Kidney capillary endothelial cell (primary cell): ENCODE results near the gene AUP1.
A peak's percentile ranks its signal among the peaks of the same experiment; 100 is the strongest.
"Not testable (repeated sequence)": the region's sequence is repeated elsewhere in the genome, so short reads cannot be mapped to it uniquely, and the experiment has no call there.

Source experiments
- DNase-seq: peaks from one replicate; pipeline ENCODE4 v3.0.0-alpha.2; 2018; ENCODE audit warnings: low spot score

The AUP1 gene, protein sequence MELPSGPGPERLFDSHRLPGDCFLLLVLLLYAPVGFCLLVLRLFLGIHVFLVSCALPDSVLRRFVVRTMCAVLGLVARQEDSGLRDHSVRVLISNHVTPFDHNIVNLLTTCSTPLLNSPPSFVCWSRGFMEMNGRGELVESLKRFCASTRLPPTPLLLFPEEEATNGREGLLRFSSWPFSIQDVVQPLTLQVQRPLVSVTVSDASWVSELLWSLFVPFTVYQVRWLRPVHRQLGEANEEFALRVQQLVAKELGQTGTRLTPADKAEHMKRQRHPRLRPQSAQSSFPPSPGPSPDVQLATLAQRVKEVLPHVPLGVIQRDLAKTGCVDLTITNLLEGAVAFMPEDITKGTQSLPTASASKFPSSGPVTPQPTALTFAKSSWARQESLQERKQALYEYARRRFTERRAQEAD

GRCh38 chr2:74529357-74530238, at the start of gene AUP1, which contains the start of gene HTRA2:
AUP1 (minus strand) TSS chr2:74529706; CDS start chr2:74529629, 77 bp downstream.
HTRA2 (plus strand) TSS chr2:74529933; CDS start chr2:74530007, 74 bp downstream.
- peak; percentile 95 for DNase-seq

GRCh38 chr2:74578408-74578807, 48.9 kb upstream of the AUP1 start:
- no peak for DNase-seq

GRCh38 chr2:74577448-74577847, 47.9 kb upstream of the AUP1 start:
- DNase-seq, result peak; percentile 58

DNA sequence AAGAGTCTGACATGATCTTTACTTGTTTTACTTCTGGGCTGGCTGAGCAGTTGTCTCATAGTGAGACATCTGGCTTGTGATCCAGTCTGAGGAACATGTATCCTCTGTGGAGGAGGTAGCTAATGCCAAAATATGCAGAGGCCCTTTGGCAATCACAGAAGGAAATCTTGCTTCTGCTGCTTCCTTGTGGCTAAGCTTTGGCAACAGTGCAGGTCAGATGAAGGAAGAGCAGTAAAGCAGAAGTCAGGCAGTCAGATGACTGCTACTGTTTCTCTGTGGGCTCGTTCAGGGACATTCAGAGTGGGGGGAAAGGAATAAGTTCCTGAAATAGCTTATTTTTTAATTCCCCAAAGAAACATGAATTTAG, 47.3 kb upstream of the AUP1 start:
- DNase-seq, result no peak

- no peak for DNase-seq
These were observed 46.8 kb upstream of the AUP1 start for GRCh38 chr2:74576211-74576862.

DNA sequence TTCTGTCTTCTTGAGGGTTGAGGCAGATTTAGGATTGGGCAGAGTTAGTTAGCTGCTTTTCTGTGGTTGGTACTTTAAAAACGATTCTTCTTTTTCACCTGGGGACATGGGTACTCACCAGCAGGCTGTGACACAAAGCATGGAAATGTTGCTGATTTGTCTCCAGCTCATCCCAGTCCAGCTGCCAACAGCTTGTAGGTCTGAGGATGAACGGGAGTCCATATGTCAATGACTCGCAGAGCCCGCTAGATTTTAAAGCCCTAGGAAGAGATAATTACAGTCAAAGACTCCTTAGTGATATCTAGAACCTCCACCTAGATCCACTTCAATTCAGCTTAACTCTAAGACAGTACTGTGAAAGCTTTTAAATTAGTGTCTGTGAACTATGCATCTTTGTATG, 45.8 kb upstream of the AUP1 start:
- DNase-seq, result no peak

DNA sequence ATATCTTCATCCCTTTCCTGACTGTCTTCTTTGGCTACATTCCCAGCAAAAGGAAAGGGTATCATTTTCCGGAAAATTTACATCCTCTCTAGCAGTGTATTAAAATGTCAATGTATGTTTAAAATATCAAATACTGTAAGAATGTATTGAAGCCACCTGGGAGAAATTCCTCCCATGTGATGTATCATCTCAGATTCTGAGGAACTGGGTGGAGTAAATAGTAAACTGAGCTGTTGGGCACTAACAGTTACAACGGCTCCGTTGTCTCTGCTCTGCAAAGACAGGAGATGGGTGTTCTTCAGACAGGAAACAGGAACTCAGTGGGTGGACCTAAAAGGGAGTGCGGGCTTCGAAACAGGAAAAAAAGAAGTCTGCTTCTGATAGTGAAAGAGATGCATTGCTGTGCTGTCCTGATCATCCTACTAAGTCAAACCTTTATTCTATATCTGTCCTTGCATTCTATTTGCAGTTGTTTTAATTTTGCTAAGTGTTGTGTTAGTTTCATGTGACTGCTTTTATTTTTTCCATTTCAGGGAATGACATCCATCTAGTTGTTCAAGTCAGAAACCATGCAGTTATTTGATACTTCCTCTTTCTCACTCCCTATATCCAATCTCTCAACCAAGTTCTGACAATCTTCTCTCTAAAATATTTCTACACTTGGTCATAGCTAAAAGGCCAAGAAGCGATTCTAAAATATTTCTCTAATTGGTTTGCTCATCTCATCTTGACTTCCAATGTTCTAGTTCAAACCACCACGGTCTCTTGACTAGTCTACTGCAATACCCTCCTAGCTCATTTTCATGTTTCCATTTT, 44.4 kb upstream of the AUP1 start:
- DNase-seq, result no peak

- DNase-seq, result no peak
These were observed 42.8 kb upstream of the AUP1 start for GRCh38 chr2:74572178-74572925.

DNA sequence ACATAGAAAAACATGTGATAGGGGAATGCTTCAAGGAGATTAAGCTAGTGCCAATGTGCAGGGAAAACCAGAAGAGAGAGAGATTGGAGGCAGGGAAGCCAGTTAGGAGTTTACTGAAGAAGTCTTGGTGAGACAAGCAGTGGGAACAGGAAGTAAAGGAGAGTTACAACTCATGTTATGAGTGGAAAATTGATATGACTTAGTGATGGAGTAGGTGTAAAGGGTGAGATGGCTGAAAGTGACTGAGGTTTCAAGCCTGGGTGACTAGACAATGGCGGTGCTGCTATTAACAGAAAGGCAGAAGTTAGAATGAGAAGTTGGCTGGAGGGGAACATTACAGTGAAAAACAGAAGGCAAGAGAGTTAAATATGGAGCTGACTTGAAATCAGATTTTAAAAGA, 41.6 kb upstream of the AUP1 start:
- no peak for DNase-seq

DNA sequence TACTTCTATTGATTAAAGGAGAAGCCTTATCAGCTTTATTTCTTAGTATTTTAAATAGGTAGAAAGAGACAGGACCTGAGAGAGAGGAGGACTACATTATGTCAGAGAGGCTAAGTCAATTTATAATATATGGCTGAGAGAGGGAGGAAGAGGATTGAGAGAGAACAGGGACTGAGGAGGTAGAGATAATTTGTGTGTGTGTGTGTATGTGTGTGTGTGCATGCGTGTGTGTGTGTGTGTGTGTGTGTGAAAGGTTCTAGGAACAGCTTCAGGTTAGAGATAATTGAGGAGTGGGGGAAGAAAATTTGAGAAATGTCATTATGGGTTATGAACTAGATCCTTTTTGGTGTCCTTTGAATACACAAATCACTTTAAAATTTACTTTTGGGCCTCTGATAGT, 40.2 kb upstream of the AUP1 start:
- no peak for DNase-seq

GRCh38 chr2:74567881-74568280, 38.4 kb upstream of the AUP1 start:
- no peak for DNase-seq

- DNase-seq, result peak; percentile 59
These were observed 37.2 kb upstream of the AUP1 start for GRCh38 chr2:74566754-74567085.

- no peak for DNase-seq
These were observed 36.7 kb upstream of the AUP1 start for GRCh38 chr2:74566076-74566753.

- DNase-seq, result no peak
These were observed 34.7 kb upstream of the AUP1 start for GRCh38 chr2:74564222-74564621.

GRCh38 chr2:74562126-74562775, 32.7 kb upstream of the AUP1 start:
- DNase-seq, result no peak

GRCh38 chr2:74561022-74561421, 31.5 kb upstream of the AUP1 start:
- not testable (repeated sequence) for DNase-seq

- no peak for DNase-seq
These were observed 31.1 kb upstream of the AUP1 start for GRCh38 chr2:74560591-74560990.

DNA sequence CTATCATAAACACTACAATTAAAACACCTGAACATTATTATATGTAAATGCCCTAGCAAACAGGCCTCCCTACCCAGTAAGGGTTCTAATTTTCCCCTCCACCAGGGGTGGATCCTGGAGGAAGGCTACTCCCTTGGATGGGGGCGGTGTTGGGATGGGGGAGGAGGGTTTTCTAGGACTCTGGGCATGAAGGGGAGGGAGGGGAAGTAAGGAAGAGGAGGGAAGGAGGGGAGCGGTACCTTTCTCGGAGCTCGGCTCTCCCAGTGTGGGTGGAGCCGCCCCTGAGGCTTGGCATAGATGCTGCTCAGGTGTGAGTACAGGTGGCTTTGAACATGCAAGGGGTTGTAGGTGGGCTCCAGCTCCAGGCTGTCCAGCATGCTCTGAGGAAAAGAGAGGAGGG, 30.4 kb upstream of the AUP1 start:
- no peak for DNase-seq

DNA sequence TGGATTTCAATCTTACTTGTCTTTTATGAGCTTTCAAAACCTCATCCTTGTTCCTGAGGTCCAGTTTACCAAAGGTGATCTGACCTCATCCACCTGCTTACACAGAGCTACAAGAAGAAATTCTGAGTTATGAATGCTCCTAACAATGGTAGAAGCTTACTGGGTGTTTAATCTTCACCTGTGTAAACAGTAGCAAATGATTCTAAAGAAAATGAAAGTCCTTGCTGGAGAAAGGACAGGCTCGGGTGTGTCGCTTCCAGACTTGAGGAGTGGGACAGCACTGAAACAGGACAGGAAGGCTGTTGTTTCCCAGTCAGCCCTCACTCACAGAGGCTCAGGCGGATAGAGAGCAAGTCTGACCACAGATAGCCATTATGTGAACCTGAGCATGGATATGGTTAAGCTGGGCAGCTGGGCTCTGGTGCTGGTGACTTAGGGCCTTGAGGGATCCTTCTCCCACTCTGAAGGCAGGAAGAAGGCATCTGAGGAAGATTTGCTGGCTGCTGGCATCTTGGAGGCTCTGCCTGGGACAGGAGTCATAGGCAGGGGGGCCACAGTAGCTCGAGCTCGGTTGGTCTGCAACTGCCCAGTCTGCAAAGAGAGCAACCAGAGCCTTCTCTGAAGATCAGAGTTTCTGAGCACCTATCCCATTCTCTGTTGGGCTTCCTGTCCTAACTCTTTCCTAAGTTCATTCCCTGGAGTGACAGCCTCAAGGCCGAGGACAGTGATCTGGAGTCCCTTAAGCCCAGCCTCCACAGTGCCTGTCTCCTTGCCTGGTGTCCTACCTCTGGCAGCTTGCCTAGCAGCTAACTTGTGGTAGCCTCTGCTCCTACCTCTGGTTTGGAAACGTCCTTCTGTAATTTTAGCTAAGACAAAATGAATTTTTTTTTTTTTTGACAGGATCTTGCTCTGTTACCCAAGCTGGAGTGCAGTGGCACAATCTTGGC, 29.1 kb upstream of the AUP1 start:
- no peak for DNase-seq
